HEK293T (cell line): ENCODE measurements around the gene RAD51.

Experiments
- CTBP1 ChIP-seq: fragments of 450-650 bp; IDR thresholded peaks from 2 replicates; pipeline ENCODE4 v1.6.1; 2016; ENCODE audit warnings: borderline replicate concordance
- FOXM1 ChIP-seq: fragments of 450-650 bp; IDR thresholded peaks from 2 replicates; pipeline ENCODE4 v1.6.1; 2017; ENCODE audit warnings: mild to moderate bottlenecking, borderline replicate concordance
- LEF1 ChIP-seq: fragments of 450-650 bp; IDR thresholded peaks from 2 replicates; pipeline ENCODE4 v1.6.1; 2017; ENCODE audit warnings: mild to moderate bottlenecking, borderline replicate concordance
- SP1 ChIP-seq: fragments of 450-650 bp; IDR thresholded peaks from 2 replicates; pipeline ENCODE4 v1.6.1; 2017
- TARDBP ChIP-seq: fragments of 450-650 bp; IDR thresholded peaks from 2 replicates; pipeline ENCODE4 v1.6.1; 2016

DNA sequence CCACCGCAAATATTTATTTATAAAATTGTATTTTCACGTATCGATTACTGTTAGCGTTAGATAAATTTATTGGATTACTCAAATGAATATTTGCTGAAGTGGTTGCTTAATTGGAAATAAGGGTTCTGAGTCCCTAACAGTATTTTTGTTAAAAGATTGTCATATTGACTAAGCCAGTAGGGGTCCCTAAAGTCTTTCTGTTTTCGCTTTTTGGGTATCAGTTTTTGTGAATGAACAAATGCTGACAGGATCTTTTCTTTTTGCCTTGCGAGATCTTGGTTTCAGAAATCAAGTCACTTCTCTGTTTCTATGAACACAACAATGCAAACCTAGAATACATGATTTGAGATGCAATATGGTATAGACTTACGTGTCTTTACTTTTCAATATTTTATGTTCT is 7.1 kb downstream of the RAD51 start:
- TF ChIP-seq SP1 (no peak), CTBP1 (no peak), FOXM1 (no peak), TARDBP (no peak), LEF1 (no peak)
